GM03348 (cell line): ENCODE results near the gene OR1N2.
"Not testable (repeated sequence)": the region's sequence is repeated elsewhere in the genome, so short reads cannot be mapped to it uniquely, and the experiment has no call there.

Experiments
- DNase-seq: peaks from one replicate; pipeline ENCODE4 v3.0.0; 2012; ENCODE audit warnings: low spot score

The OR1N2 gene, protein sequence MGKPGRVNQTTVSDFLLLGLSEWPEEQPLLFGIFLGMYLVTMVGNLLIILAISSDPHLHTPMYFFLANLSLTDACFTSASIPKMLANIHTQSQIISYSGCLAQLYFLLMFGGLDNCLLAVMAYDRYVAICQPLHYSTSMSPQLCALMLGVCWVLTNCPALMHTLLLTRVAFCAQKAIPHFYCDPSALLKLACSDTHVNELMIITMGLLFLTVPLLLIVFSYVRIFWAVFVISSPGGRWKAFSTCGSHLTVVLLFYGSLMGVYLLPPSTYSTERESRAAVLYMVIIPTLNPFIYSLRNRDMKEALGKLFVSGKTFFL

GRCh38 chr9:122552812-122553211 lies at the start of gene OR1N2:
Gene OR1N2 (plus strand): TSS chr9:122553112. CDS start chr9:122553212, 100 bp downstream.
- DNase-seq = no peak

DNA sequence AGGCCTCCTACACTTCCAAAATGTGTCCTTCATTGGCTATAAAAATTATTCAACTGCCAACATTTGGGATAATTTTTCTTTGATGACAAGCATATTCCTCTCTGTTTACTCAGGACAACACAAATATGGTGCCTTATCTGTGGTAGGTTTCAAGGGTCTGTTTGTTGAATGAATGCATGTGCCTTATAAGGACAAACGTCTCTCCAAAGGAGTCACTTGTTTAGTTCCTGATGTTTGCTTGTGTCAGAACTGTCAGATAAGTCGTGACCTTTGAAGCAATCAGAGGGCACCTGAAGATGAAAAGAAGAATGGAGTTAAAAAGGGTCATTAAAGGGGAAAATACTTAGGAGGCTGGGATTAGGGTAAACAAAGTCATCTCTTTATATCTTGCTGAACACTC lies 45.9 kb upstream of the OR1N2 start:
- DNase-seq = no peak

DNA sequence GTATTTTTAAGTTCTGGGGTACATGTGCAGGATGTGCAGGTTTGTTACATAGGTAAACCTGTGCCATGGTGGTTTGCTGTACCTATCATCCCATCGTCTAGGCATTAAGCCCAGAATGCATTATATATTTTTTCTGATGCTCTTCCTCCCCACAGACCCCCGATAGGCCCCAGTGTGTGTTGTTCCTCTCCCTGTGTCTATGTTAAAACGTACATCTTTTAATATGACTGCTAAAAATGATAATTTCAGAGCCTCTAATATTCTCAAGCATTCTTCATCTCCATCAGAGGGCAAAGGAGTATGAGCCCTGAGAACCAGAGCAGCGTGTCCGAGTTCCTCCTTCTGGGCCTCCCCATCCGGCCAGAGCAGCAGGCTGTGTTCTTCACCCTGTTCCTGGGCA lies 42.4 kb upstream of the OR1N2 start, which contains the start of gene OR1J2:
TSS of gene OR1J2 (plus strand) at position 301 of the 400 bp plus-strand sequence. CDS start at position 301, 0 bp downstream.
- no peak for DNase-seq

GRCh38 chr9:122518226-122518625 lies 34.7 kb upstream of the OR1N2 start:
- no peak for DNase-seq

- DNase-seq = no peak
Measured at GRCh38 chr9:122518841-122519240, 34.1 kb upstream of the OR1N2 start, which contains the start of gene OR1J4. Gene OR1J4 (plus strand): TSS chr9:122519141. CDS start chr9:122519141, 0 bp downstream.

- DNase-seq = no peak
Measured at GRCh38 chr9:122519376-122519775, 33.5 kb upstream of the OR1N2 start.

GRCh38 chr9:122526602-122527001 lies 26.3 kb upstream of the OR1N2 start:
- DNase-seq = no peak

DNA sequence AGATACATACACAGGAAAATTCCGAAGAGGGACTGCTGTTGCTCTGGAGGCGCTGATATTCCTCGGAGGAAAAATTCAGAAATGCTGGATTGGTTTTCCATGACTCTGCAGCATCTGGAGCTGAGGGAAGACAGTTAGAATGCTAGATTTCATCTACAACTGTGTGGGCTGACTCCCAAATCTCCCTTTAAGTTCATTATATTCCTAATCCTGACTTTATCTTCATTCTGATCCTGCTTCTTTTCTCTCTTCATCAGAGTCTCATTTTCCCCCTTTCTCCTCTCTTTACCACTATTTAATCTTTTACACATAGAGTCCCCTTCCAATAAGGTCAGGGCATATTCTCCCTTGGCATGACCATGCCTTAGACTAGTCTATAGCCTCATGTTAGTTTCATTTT lies 25.7 kb upstream of the OR1N2 start, which contains the start of gene OR1N1:
TSS of gene OR1N1 (minus strand) at position 101 of the 400 bp plus-strand sequence. CDS start at position 101, 0 bp downstream.
- no peak for DNase-seq

- DNase-seq = not testable (repeated sequence)
Measured at GRCh38 chr9:122531157-122531556, 21.8 kb upstream of the OR1N2 start.

GRCh38 chr9:122536134-122536533 lies 16.8 kb upstream of the OR1N2 start:
- DNase-seq = no peak

DNA sequence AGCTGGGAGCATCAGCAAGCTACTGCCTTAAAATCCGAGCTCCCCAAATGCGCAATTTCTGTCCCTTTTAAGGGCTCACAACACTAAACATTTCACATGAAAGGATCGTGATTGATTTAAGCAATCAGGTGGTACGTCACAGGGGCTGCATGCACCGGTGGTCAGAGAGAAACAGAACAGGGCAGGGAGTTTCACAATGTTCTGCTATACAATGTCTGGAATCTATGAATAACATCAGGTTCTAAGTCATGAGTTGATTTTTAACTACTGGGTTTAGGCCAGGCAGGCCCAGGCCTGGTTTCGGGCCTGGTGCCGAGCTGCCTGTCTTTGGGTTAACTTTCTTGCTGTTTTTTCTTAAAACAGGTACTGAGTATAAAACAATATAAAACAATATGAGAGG lies 15.8 kb upstream of the OR1N2 start:
- DNase-seq = not testable (repeated sequence)

DNA sequence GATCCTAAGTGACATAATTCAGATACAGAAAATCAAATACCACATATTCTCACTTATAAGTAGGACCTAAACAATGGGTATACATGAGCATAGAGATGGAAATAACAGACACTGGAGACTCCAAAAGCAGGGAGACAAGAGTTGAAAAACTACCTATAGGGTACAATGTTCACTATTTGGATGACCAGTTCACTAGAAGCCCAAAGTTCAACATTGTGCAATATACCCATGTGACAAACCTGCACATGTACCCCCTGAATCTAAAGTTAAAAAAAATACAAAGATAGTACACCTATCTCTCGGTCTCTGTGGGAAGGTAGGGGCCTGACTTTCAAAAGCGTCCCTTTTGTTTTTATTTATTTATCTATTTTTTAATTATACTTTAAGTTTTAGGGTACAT lies 14.2 kb upstream of the OR1N2 start:
- DNase-seq = no peak

DNA sequence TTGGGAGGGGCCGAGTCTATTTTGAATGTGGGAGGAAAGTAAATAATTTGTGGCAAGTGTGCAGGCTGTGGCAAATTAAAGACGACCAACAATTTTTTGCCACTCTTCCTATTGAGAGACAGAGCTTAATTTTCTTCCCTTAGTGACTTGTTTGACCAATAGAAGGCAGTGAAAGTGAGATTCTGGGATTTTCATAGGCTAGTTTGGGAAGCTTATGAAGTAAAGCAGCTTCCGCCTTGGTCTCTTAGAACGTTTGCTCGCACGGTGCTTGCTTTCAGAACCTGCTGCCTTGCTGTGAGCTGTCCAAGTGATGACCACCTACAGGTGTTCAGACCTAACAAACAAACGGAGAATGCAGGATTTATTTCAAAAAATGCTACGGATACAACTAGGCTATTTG lies 6.7 kb upstream of the OR1N2 start:
- DNase-seq = no peak

GRCh38 chr9:122551371-122551770 lies 1.5 kb upstream of the OR1N2 start:
- no peak for DNase-seq

DNA sequence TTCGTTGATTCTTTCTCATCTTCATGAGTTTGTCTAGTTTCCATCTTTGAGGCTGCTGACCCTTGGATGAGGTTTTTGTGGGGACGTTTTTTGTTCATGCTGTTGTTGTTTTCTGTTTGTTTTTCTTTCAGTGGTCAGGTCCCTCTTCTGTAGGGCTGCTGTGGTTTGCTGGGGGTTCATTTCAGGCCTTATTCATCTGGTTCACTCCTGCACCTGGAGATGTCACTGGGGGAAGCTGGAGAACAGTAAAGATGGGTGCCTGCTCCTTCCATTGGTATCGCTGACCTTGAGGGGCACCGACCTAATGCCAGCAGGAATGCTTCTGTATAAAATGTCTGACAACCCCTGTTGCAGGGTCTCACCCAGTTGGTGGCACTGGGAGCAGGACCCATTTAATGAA lies 8.5 kb downstream of the OR1N2 start:
- no peak for DNase-seq

GRCh38 chr9:122562134-122562760 lies 9.3 kb downstream of the OR1N2 start:
- no peak for DNase-seq

DNA sequence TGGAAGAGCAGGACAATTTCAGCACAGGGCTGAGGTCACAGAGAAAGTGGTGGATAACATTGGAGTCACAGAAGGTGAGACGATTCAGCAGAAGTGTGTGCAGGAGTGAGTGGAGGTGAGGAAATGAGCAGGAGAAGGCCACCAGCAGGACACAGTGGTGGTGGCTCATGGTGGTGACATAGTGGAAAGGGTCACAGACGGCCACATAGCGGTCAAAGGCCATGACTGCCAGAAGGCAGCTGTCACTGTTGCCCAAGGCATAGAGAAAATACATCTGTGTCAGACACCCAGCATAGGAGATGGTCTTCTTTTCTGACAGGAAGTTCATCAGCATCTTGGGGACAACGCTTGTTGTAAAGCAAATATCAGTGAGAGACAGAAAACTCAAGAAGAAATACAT lies 15.0 kb downstream of the OR1N2 start:
- no peak for DNase-seq

DNA sequence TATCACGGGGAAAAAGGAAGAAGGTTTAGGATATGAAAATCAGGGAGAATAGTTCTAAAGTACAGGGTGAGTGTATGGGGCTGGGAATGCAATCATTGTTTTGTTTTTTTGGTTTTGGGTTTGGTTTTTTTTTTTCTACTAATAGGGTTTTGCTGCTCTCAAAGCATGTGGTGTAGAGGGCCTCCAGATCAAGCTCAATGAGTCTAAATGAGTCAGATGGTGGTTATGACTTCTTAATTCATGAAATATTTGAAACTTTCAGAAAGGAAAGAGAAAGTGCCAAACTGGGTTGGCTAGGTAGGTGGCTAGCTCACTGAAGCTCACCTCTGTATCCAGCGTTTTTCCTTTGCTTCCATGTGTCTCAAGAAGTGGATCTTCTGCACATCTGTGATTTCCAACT lies 19.5 kb downstream of the OR1N2 start:
- DNase-seq = peak; percentile 60

DNA sequence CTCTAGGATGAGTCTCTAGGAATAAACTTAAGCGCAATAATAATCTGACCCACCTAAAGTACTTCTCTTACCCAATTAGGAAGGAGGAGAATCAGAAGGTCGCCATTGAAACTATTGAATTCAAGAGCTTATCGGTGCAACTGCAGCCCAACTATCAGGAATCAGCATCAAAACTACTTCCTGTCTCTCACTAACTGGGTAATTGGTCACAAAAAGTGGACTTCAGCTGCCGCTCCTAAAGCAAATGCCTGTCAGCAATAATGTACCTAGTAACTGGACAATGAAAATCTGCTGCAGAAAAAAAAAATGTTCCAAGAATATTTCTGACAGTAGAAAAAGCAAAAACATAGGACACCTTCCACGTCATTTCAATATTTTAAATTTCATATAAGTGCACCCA lies 27.0 kb downstream of the OR1N2 start:
- no peak for DNase-seq

DNA sequence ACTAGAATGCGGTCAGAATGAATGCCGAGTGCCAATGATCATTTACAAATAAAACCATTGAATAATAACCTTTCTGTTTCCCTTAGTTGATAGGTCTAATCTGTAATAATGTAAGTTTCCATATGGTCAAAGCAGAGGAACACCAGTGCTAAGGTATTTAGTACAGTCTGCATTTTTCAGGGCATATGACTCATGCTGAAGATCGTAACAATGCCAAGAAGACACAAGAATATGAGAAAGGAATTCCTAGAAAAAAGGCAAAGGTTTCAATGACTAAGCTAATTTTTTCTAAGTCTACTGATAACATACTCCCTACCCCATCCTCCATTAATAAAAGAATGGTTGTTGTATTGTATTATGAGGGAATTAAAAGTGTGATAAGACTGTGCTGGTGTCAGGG lies 27.4 kb downstream of the OR1N2 start:
- peak; percentile 69 for DNase-seq

DNA sequence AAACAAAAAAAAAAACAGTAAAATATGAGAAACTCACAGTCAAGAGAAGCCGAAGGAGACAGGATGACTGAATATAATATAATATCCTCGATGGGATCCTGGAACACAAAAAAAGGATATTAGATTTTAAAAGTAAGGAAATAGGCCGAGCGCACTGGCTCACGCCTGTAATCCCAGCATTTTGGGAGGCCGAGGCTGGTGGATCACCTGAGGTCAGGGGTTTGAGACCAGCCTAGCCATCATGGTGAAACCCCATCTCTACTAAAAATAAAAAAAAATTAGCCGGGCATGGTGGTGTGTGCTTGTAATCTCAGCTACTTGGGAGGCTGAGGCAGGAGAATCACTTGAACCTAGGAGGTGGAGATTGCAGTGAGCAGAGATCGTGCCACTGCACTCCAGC lies 30.4 kb downstream of the OR1N2 start, which contains the start of gene OR1L8:
TSS of gene OR1L8 (minus strand) at position 101 of the 400 bp plus-strand sequence. CDS start 14,907 bp downstream, outside the sequence.
- not testable (repeated sequence) for DNase-seq
